ENCODE results near the gene MAMDC2.
"Not testable (repeated sequence)": the region's sequence is repeated elsewhere in the genome, so short reads cannot be mapped to it uniquely, and the experiment has no call there.

Gene MAMDC2

DNA sequence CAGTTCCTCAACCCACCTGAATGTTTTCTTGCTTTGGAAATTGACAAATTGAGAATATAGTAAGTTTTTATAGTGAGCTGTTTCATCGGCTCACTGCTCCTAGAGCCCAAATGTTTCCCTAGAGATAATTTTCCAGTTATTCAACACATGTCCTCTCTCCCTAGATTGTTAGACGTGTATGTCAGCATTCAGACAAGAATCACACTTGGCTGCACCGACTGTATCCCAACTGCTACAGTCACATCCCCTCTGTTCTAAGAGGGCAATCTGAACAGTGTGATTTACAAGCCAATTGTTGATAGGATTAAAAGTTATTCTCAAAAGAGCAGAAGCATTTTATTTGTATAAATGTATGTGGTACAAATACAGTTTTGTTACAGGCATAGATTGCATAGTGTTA is 93.9 kb downstream of the MAMDC2 start:
- no peak for DNase-seq

DNA sequence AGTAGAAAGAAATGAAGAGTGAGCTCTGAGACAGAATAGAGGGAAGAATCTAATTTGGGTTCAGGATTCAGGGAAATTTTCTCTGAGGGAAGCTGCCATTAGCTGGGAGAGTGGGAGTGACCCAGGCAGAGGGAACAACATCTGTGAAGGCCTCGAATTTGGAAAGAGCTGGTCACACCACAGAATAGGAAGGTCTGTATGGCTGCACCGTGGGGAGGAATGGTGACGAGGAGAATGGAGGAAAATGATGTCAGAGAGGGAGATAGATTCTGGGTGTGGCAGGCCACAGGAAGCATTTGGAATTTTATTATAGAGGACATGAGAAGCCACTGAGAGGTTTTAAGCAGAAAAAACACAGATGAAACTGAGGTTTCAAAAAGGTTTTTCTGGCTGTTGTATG is 98.5 kb downstream of the MAMDC2 start:
- no peak for DNase-seq

DNA sequence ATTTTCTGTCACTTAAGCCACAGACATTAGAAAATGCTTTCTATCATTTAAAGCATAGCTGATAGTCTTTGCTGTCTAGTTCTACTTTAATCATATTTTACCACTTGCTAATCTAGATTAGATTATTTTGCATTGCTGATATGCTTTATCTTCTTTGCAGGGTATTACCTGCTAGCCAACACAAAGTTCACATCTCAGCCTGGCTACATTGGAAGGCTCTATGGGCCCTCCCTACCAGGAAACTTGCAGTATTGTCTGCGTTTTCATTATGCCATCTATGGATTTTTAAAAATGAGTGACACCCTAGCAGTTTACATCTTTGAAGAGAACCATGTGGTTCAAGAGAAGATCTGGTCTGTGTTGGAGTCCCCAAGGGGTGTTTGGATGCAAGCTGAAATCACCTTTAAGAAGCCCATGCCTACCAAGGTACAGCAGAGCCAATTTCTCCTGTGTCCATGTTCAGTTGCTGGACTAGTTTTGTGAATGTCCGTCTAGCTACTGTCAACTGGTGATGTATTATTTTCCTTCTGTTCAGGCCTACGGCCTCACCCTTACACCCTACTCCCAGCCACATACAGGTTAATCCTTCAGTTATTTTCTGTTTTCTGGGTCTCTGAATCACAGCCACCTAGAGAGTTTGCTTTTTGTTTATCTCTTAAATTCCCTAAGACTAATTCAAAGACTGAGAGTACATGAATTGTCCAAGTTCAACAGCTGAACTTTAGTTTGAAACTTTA is 99.9 kb downstream of the MAMDC2 start:
- DNase-seq: no peak

DNA sequence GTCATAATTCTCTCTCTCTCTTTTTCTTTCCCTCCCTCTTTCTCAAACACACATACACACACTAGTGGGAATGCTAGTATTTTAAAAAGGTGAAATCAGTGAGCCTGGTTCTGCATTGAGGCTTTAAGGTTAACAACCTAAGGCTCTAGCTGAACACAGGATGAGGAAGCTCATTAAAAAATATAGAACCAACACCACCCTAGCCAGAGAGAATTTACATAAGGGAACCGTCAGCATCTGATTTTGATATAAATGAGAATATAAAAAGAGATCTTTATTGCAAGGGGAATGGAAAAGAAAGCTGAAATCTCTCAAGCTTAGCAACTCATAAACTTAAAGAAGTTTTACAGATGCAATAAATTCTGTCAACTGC is 100.5 kb downstream of the MAMDC2 start:
- DNase-seq: no peak

DNA sequence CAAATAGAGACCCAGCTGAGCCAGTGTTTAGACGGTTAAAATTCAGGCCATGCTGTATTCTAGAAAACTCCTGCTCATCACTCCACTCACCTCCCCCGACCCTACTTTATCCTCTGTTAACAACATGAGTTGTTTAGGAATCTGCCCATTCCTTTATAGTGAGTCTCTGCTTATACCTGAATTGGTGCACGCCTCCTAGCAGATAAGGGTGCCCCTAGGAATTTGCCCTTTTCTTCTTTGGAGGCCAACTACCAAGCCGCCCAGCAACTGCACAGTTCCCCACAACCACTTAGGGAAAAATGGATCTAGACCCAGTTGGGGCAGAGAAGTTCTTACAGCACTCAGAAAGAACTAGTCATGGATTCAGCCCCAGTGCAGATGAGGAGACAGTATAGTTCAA is 102.3 kb downstream of the MAMDC2 start:
- DNase-seq: no peak

DNA sequence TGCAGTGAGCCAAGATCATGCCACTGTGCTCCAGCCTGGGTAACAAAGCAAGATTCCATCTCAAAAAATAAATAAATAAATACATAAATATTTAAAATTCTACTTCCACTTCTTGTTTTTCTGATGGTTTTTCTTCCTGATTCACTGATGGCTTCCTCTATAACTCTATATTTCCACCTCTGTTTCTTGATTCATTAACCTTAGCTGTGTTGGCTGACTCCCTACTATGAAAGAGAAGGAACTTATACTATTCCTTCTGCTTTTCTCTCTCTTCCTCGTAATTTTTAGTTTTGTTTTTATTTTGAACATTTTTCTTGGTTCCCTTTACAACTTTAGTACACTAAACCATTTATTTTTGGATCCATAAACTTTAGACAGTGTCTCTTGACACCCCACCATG is 103.5 kb downstream of the MAMDC2 start:
- DNase-seq: no peak

DNA sequence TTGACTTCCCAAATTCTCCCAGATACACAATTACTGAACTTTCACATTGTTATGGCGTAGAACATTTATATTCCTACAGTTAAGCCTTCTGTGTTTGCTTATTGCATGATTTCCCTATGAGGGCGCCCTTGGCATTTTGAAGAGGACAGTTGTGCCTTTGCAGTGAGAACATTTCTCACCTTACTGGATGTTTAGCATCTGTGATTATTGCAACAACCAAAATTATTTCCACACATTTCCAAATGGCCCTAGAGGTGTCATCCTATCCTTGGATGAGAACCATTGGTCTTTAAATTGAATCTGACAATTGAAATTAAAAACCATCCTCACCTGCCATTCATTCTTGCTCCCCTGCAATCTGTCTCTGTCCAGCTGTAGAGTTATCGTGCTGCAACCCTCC is 104.0 kb downstream of the MAMDC2 start:
- no peak for DNase-seq

DNA sequence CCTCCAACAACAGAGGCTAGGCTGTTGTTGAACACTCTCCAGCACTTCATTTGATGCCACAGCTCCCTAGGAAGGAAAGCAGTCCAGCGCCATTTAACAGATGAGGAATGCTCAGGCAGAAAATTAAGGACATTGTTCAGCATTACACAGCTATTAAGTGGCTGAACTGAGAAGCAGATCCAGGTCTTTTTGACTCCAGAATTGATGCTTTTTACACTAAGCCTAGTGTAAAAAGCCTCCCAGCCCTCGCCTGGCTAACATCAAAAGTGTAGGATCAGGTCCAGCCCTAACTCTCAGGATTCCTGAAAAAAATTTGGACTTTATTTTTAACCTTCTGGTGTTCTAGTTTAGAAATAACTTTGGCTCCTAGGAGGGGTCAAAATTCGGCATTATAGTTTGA is 108.7 kb downstream of the MAMDC2 start:
- DNase-seq: no peak

DNA sequence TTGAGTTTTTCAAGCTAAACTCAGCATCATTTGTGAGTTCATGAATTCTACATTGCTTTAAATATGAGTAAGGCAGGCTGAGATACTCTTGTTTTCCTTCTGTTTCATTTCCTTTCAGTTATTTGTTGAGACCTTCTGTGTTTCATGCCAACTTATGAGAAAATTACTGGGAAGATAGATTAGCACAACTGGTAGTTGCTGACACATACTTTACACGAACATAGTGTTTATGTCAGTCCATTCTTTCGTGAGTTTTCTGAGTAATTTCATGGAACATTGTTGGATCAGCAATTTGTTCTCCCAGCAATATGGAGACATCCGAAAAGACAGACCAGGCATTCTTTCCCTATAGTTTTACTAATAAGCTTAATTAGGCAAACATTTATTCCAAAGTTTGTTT is 113.1 kb downstream of the MAMDC2 start:
- DNase-seq: no peak

DNA sequence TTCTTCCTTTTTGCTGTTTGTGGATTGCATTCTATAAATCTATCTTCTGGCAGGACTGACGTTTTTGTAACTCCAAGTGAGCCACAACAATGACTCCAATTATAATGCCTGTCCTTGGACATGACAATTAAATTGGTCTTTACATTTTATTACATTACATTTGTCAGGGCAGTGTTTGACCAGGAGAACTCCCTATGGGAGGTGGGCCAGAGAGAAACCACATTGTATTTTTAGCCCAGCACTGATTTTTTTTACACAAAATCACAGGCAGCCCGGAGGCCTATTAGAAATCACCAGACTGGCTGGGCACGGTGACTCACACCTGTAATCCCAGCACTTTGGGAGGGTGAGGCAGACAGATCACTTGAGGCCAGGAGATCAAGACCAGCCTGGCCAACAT is 116.0 kb downstream of the MAMDC2 start:
- no peak for DNase-seq

DNA sequence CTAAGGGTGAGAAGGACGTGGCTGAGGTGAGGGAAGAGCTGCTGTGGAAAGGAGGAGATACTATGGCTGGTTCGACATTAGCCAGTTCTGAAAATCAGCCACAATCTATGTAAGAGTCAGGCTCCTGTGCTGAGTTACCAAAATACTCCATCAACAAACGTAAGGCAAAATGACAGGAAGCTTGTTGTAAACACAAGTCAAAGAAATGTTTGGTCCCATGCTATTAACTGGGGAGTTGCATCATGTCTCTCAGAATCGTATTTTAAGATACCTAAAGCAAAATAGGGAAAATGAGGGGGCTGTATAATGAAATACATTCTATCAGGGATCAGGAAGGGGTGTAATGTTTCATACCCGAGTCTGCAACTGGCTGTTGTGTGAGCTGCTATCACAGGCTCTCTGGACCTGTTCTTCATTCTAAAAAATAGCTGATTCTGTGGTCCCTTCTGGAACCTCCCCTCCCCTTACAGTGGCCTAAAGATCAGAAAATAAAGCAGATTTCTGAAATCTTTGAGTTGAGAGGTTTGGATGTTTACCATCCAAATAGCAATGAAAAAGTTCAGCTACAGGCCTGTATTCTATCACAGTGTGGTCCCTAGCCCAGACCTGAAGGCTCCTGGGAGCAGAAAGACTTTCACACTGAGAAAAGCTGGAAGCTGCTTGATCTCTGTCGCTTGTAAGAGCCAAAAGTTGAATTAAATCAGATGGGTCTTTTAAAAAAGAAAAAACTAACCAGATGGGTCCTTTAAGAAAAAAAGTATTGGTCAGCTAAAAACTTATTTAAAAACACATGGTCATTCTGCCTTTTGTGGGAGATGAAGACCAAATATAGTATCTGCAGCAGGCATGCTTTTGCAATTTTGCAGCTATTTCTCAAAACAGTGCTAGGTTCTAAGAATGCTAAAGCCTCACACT is 117.3 kb downstream of the MAMDC2 start:
- no peak for DNase-seq

DNA sequence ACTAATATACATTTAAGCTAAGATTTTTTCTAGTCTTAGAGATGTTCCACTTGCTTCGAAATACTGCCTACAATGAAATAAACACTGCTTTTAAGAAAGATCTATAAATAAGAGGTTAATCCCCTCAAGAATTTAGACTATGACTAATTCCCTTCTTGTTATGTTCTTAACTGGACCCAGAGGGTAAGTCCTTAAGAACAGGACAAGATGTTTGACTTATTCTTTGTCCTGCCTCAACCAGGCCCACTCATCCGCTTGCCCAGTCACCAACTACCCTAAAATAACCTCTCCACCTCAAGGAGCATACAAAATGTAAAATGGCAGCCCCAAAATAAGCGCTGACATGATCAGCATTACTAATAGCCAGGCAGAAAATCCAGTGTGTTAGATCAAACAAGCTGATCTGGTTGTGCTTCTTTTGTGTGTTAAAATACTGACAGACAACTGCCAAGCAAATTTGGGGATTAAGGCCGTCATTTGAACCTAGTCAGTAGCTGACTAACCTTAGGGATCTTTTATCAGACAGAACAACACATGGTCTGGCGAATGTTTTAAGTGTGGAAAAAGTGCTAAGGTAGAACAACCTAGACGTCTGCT is 121.5 kb downstream of the MAMDC2 start:
- no peak for DNase-seq

DNA sequence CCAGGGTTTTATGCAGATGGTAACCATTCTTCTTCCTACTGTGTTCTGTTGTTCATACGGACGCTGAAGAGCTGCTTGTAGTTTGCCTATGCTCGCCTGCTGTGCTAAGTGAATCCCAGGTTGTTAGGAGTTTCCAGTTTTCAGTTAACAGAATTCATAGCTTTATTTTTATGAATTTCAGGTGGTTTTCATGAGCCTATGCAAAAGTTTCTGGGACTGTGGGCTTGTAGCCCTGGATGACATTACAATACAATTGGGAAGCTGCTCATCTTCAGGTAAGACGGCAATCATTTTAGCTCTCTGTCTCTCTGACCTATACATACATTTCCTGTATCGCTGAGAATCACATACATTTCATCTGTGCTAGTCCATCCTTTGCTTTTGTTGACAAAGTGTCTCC is 124.9 kb downstream of the MAMDC2 start:
- DNase-seq: no peak

DNA sequence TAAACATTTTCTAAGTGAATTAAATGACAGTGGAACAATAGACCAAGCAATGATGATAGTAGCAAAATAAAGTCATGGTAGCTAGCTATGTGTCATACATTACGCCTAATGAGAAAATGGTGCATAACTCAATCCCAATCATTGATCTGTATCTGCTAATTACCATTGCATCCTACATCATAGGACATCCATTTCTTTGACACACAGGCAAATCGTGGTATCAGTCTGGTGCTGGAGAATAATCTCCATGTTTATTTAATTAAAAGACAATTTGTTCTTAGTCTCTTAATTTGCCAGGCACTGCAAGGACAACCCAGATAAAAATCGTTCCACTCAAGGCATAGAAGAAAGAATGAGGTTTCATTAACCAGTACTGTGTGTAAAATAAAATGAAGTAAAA is 125.6 kb downstream of the MAMDC2 start:
- DNase-seq: no peak

DNA sequence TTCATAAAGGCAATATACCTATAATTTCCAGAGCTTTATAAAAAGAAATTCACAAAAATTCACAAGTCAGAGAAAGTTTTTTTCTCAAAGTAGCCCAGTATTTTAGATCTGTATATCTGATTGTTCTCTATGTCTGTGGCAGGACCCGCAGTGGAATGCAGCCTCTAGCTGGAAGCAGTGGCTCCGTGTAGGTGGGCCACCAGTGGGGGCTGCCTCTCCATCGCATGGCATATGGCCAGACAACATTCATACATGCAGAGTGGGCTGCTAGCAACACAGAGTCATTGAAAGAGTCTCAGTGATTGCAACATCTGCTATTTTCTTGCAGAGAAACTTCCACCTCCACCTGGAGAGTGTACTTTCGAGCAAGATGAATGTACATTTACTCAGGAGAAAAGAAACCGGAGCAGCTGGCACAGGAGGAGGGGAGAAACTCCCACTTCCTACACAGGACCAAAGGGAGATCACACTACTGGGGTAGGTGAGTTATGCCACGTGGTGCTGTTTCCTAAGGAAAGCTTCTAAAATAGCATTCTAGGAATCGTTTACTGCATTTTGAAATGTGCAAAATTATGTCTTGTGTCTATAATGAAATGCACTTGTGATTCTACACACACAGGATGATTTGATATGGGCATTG is 126.6 kb downstream of the MAMDC2 start:
- no peak for DNase-seq

DNA sequence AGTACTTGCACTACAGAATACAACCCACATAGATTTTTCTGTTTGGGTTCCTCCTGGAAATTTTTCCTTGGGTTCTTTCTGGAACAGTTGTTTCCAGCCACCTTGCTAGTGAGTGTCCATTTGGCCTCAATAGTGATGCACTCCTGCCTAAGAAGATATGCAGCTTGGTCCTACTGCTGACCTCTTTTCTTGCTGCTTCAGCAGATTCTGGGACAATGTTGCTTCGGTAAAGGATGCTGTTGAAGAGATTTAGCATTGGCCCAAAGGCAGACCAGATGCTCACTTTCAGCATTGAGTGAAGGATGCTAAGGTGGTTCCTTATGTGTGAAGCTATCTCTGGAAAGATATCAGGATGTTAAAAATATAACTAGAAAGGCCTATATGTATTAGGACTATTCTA is 128.9 kb downstream of the MAMDC2 start:
- DNase-seq: no peak

DNA sequence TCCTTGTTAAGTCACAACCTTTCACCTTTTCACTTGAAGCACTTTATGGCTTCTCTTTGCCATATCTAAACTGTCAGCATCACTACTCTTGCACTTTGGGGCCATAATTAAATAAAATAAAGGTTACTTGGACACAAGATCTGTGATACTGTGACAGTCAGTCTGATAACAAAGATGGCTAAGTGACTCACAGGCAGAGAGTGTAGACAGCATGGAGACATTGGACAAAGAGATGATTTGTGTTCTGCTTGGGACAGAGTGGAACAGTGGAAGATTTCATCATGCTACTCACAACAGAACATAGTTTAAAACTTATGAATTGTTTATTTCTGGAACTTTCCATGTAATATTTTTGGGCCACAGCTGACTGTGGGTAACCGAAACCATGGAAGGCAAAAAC is 133.5 kb downstream of the MAMDC2 start:
- DNase-seq: no peak

DNA sequence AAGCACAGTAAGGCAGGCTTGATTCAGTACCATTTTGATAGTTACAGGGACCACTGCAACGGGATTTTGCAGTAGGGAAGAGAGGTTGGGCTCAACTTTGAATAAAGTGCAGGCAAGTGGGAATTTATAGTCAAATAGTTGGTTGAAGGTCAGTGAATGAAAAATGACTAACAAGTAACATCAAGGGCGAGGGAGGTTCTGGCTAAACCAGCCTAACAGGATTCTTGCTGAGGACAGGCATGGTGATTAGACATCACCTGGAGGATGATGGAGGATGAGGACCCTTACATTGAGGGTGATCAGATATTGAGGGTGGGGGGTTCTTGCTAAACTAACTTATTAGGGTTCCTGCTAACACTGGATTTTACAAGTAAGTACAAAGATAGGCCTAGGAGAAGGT is 149.1 kb downstream of the MAMDC2 start:
- no peak for DNase-seq

DNA sequence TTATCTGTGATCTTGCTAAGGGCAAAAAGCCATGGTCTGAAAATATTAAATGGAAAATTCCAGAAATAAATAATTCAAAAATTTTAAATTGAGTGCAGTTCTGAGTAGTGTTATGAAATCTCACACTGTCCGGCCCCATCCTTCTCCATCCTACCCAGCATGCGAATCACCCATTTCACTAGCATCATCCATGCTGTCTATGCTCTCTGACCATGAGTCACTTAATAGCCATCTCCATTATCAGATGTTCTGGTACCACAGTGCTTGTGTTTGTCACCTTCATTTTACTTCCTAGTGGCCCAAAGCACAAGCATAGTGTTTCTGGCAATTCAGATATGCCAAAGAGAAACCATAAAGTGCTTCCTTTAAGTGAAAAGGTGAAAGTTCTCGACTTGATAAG is 151.8 kb downstream of the MAMDC2 start:
- DNase-seq: no peak

DNA sequence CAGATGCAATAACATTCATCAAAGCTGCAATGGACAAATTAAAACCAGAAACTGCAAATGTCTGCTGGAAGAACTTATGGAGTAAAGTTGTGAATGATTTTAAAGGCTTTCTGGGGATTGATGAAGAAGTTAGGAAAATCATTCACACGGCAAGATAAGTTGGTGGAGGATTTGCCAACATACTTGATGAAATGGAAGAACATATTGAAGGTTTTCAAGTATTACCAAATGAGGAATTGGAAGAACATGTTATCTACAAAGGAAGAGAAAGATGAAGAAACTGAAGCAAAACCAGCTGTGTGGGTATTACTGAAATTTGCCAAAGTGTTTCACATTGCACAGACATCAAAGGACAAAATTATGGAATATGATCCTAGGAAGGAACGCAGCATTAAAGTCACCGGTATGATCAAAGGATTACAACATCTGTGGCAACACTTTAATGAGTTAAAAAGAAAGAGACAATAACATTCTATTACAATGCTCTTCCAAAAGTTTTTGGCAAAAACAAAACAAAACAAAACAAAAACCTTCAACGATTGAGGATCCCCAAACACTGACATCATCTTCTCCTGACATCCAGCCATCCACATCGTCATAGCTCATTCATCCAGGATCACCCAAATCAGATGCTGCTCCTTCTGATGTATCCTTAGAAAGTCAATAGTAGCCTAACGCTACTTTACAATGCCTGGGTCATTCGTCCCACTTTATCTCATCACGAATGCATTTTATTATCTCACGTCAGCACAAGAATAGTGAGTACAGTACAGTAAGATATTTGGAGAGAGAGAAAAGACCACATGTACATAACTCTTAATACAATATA is 153.8 kb downstream of the MAMDC2 start:
- DNase-seq: no peak

DNA sequence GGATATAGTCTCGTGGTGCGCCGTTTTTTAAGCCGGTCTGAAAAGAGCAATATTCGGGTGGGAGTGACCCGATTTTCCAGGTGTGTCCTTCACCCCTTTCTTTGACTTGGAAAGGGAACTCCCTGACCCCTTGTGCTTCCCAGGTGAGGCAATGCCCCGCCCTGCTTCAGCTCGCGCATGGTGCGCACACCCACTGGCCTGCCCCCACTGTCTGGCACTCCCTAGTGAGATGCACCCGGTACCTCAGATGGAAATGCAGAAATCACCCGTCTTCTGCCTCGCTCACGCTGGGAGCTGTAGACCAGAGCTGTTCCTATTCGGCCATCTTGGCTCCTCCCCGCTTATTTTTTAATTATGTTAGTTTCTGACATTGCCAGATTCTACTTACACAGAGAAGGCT is 161.1 kb downstream of the MAMDC2 start:
- DNase-seq: not testable (repeated sequence)

DNA sequence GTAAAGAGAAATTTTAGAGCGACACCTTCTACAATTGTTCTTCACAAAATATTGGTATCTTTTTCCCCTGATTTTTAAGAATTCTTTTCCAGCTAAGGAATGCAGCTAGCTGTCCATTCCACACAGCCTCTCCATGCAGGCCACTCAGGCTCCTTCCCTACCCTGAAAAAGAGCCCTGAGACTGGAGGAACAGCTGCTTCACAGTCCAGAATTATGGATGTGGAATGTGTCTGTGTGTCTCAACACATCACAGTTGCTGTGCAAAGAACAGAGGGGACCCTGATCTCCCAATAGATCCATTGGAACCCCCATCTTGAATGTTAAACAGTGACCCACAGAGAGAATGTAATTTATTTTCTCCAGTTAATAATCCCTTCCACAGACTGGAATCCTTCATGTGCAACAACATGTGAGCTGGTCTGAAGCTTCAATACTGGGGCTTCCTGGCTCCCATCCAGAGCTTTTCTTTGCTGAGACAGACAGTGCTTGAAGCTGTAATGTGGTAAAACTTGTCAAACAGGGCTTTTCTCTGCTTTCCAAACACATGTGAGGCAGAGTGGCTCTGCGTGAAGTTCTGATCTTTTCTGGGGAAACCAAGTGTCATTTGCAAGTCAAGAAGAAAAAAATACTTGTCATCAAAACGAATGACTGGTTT is 161.8 kb downstream of the MAMDC2 start:
- no peak for DNase-seq
